DOHH2 (cell line): ENCODE measurements around the gene KCNN3.

Source experiments
- H3F3A ChIP-seq: fragments of 200-600 bp; sonication (generic), shearing (Covaris generic); 2 replicates; pipeline ENCODE4 v1.6.0; 2016; ENCODE audit warnings: antibody characterized with exemption, mild to moderate bottlenecking; ENCODE audit not compliant: control insufficient read depth, insufficient read depth
- H3K27ac ChIP-seq: fragments of 200-600 bp; sonication (generic); 2 replicates; pipeline ENCODE4 v1.5.1; 2014; ENCODE audit warnings: low read depth, mild to moderate bottlenecking, low read length, moderate library complexity
- H3K27me3 ChIP-seq: fragments of 200-600 bp; sonication (generic); 2 replicates; pipeline ENCODE4 v1.6.1; 2014; ENCODE audit warnings: mild to moderate bottlenecking, low read length, mixed read lengths; ENCODE audit not compliant: control insufficient read depth
- H3K36me3 ChIP-seq: fragments of 200-600 bp; sonication (generic); 2 replicates; pipeline ENCODE4 v1.6.1; 2014; ENCODE audit warnings: mild to moderate bottlenecking, low read length, moderate library complexity, mixed read lengths; ENCODE audit not compliant: control insufficient read depth
- H3K4me1 ChIP-seq: fragments of 200-600 bp; sonication (generic); 2 replicates; pipeline ENCODE4 v1.6.1; 2014; ENCODE audit warnings: mild to moderate bottlenecking, low read length, mixed read lengths; ENCODE audit not compliant: control insufficient read depth
- H3K4me2 ChIP-seq: fragments of 200-600 bp; sonication (generic); 2 replicates; pipeline ENCODE4 v1.6.0; 2014; ENCODE audit warnings: mild to moderate bottlenecking, low read length, moderate library complexity
- H3K4me3 ChIP-seq: fragments of 200-600 bp; sonication (generic); 2 replicates; pipeline ENCODE4 v1.5.1; 2014; ENCODE audit warnings: mild to moderate bottlenecking, low read length, mixed read lengths
- H3K79me2 ChIP-seq: fragments of 200-600 bp; sonication (generic); 2 replicates; pipeline ENCODE4 v1.6.1; 2014; ENCODE audit warnings: mild to moderate bottlenecking, low read length, mixed read lengths; ENCODE audit not compliant: control insufficient read depth
- H3K9me2 ChIP-seq: fragments of 200-600 bp; sonication (generic); replicated peaks from 2 replicates; pipeline ENCODE4 v1.6.1; 2014; ENCODE audit warnings: mild to moderate bottlenecking, low read length, mixed read lengths; ENCODE audit not compliant: control insufficient read depth
- H3K9me3 ChIP-seq: fragments of 200-600 bp; sonication (generic); 2 replicates; pipeline ENCODE4 v1.6.1; 2014; ENCODE audit warnings: antibody characterized with exemption, low read length, mixed read lengths; ENCODE audit not compliant: control insufficient read depth, insufficient read depth
- H4K20me1 ChIP-seq: fragments of 200-600 bp; sonication (generic); 2 replicates; pipeline ENCODE4 v1.6.0; 2014; ENCODE audit warnings: low read depth, mild to moderate bottlenecking, antibody characterized with exemption, low read length, moderate library complexity; ENCODE audit not compliant: control insufficient read depth, insufficient read depth
- EZH2phosphoT487 ChIP-seq: fragments of 200-600 bp; sonication (generic); IDR thresholded peaks from 2 replicates; pipeline ENCODE4 v1.6.1; 2017; ENCODE audit warnings: borderline replicate concordance, mild to moderate bottlenecking, antibody characterized with exemption, low read length, moderate library complexity, mixed read lengths
- TF ChIP-seq, protein P1 (sequence below): fragments of 200-600 bp; sonication (generic); IDR thresholded peaks from one replicate; pipeline ENCODE4 v1.5.1; 2014; ENCODE audit warnings: antibody characterized with exemption, mild to moderate bottlenecking, low read depth, low read length; ENCODE audit not compliant: poor library complexity, severe bottlenecking

Gene KCNN3

DNA sequence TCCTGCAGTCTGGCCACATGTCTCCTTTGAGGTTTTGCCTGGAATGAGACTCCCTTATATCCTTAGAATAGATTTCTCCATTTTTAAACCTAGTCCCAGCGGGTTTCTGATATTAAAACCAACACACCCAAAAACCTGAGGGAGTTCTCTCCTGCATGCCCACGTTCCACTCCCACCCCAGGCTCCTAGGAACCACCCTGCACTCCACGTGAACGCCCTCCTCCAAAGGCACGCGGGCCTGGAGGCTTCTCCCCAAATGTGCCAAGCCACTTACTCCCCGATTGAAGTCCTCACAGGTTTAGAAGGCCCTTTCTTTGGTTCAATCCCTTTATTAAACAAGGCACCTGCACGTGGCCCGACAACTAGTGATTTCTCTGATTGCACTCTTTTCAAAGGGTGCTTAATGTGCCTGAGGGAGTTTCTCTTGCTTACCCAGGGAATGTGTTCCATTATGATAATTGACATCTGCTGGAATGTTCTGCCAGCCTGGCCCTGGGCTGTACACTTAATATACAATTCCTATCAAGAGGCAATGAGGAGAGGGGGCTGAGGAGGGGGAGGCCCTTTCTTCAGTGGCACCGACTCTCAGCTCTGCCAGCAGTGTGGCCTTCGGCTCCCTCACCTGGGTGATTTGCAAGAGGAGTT is 157.8 kb downstream of the KCNN3 start:
- H3K9me3 ChIP-seq = peaks cover 4% of the 10 kb centered on the region; the same call in 1 of the 2 replicates
- no peaks in the 10 kb centered on the region for H4K20me1 ChIP-seq
- peaks cover 63% of the 10 kb centered on the region for H3K36me3 ChIP-seq
- no peak overlapping the region for H3K27ac ChIP-seq
- H3K9me2 ChIP-seq = no peaks in the 10 kb centered on the region
- no peaks in the 10 kb centered on the region for H3K79me2 ChIP-seq
- H3K4me2 ChIP-seq = no peak overlapping the region
- peaks cover 25% of the 10 kb centered on the region for H3F3A ChIP-seq
- H3K4me3 ChIP-seq = no peak overlapping the region
- no peaks in the 10 kb centered on the region for H3K4me1 ChIP-seq
- H3K27me3 ChIP-seq = no peaks in the 10 kb centered on the region
- TF ChIP-seq, protein P1, sequence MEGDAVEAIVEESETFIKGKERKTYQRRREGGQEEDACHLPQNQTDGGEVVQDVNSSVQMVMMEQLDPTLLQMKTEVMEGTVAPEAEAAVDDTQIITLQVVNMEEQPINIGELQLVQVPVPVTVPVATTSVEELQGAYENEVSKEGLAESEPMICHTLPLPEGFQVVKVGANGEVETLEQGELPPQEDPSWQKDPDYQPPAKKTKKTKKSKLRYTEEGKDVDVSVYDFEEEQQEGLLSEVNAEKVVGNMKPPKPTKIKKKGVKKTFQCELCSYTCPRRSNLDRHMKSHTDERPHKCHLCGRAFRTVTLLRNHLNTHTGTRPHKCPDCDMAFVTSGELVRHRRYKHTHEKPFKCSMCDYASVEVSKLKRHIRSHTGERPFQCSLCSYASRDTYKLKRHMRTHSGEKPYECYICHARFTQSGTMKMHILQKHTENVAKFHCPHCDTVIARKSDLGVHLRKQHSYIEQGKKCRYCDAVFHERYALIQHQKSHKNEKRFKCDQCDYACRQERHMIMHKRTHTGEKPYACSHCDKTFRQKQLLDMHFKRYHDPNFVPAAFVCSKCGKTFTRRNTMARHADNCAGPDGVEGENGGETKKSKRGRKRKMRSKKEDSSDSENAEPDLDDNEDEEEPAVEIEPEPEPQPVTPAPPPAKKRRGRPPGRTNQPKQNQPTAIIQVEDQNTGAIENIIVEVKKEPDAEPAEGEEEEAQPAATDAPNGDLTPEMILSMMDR = no peak
- no peak for TF ChIP-seq EZH2phosphoT487

DNA sequence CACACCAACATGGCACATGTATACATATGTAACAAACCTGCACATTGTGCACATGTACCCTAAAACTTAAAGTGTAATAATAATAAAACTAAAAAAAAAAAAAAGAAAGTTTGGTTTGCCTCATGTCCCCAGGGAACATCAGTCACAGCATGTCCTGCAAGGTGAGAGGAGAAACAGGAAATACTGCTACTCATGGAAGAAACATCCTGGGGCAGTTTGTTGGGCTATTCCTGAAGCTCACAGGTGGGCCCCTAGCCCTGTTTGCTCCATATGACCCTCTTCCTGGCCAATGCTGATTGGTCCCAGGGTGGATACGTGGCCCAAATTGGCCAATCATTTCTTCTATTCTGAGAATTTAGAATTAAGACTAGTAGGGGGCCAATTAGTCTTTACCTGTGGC is 158.7 kb downstream of the KCNN3 start:
- peaks cover 4% of the 10 kb centered on the region; the same call in 1 of the 2 replicates for H3K9me3 ChIP-seq

DNA sequence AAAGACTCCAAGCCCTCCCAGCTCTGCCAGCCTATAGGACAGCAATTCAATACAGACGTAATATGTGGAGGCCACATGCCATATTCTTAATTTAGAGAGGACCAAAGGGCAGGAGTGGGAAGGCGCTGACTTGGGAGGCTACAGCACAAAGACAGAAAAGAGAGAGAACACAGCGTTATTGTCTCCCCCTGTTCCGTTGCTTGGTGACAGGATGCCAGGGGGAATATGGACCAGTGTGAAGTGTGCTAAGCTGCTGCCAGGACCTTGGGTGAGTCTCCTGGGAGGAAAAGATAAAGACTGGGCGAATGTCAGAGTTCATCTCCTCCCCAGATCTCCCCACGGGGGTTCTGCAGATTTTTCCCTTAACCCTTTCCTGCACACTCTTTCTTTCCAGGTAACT is 160.0 kb downstream of the KCNN3 start:
- Histone ChIP-seq H3K9me3 (peaks cover 4% of the 10 kb centered on the region; the same call in 1 of the 2 replicates), H3K36me3 (peaks cover 64% of the 10 kb centered on the region), H3K4me1 (no peaks in the 10 kb centered on the region), H3K27ac (no peak overlapping the region), H3K4me2 (no peak overlapping the region), H3K9me2 (no peaks in the 10 kb centered on the region), H4K20me1 (no peaks in the 10 kb centered on the region), H3F3A (peaks cover 10% of the 10 kb centered on the region), H3K27me3 (no peaks in the 10 kb centered on the region), H3K79me2 (no peaks in the 10 kb centered on the region), H3K4me3 (no peak overlapping the region)
- TF ChIP-seq, protein P1 = no peak
- TF ChIP-seq EZH2phosphoT487 = no peak

More for the DNA sequence above, 158.7 kb downstream of the KCNN3 start:
- Histone ChIP-seq H3K9me2 (no peaks in the 10 kb centered on the region), H3K4me1 (no peaks in the 10 kb centered on the region), H3K4me3 (no peak overlapping the region), H3K36me3 (peaks cover 64% of the 10 kb centered on the region), H3K27me3 (no peaks in the 10 kb centered on the region), H3K4me2 (no peak overlapping the region), H3K27ac (no peak overlapping the region), H4K20me1 (no peaks in the 10 kb centered on the region), H3F3A (peaks cover 24% of the 10 kb centered on the region), H3K79me2 (no peaks in the 10 kb centered on the region)
- TF ChIP-seq EZH2phosphoT487 = no peak
- TF ChIP-seq, protein P1 = no peak
